Mesenteric fat pad (tissue), 1 donor: ENCODE measurements around the gene TRIOBP. TPM values are rescaled to one million over a fixed set of nuclear protein-coding genes. Genes with fewer than 3 reads are reported as not detected.
"Not testable (repeated sequence)": the region's sequence is repeated elsewhere in the genome, so short reads cannot be mapped to it uniquely, and the experiment has no call there.

Source experiments
- DNase-seq: peaks from one replicate; pipeline ENCODE4 v3.0.0-alpha.2; 2020; ENCODE audit warnings: low spot score
- total RNA-seq: library from RNA; stranded (reverse); fragmentation: NEBNext Ultra II Directional; extraction: Animal tissue kit (Norgen Biotek cat#: 25700); gene quantifications from one replicate; pipeline ENCODE4 v1.2.1, GENCODE V29; 2021
- donor health status: DM: yes; HTN: yes; CAD: no.

The TRIOBP gene
- total RNA-seq, 1 donor from 2014 or later, result 91.7 TPM

DNA sequence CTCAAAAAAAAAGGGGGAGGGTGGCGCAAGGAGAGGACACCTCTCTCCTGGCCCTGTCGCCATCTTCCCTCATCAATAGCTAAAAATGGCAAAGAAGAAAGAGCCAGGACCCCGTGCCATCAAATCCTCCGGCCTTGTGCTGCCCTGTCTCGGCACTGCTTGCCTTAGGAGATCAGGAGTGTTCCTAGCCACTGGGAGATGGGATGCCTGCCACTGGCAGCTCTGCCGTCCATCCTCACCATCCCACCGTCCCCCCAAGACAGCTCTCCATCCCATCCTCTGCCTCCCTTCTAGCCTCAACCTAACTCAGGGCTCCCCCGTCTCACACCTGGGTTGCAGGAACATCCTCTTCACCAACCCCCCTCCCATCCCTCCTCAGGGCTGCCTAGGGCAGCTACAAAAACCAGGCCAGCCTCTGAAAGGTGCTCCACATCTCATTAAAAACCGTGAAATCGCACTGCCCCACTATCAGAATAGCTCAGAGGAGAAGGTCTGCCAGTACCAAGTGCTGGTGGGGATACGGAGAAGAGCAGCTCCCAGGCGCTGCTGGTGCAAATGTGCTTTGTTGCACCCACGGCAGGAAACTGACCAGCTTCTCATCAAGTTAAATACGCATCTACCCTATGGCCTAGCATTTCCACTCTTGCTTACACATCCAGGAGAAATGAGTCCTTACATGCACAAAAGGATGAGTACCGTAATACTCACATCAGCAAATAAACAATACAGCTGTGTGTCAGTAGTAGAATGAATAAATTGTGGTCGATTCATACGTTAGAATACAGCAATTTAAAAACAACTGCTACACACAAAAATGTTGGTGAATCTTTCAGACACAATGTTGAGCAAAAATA, 79.2 kb downstream of the TRIOBP start:
- DNase-seq, result no peak

DNA sequence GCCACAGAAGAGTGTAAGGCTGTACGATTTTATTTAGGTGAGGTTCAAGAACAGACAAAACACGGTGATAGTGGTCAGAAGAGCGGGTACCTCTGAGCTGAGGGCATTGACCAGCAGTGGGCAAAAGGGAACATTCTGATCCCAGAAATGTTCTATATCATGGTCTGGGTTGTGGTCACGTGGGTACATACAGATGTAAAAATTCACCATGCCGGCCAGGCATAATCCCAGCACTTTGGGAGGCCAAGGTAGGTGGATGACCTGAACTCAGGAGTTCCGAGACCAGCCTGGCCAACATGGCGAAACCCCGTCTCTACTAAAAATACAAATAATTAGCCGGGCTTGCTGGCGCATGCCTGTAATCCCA, 79.8 kb downstream of the TRIOBP start:
- no peak for DNase-seq

DNA sequence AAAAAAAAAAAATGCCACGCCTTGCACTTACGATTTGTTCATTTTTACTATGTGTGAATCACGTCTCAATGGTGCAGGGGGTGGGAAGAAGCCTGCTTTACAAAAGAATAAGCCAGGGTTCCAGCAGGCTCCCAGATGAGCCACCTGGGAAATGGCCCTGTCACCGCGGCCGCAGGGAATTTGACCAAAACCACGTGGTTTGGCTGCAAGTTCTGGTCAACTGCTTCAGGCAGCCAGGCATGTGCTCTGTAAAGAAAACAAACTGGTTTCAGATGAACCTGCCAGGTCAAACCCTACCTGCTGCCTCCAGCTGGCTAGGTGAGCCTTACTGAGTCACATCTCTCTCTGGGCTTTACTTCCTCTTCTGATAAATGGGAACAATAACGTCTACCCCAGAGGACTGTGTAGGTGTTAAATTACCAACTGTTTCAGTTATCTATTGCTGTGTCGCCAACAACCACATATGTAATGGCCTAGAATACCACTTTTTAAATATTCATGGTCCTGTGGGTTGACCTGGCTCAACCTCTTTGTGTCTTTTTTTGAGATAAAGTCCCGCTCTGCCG, 80.4 kb downstream of the TRIOBP start:
- DNase-seq, result no peak

DNA sequence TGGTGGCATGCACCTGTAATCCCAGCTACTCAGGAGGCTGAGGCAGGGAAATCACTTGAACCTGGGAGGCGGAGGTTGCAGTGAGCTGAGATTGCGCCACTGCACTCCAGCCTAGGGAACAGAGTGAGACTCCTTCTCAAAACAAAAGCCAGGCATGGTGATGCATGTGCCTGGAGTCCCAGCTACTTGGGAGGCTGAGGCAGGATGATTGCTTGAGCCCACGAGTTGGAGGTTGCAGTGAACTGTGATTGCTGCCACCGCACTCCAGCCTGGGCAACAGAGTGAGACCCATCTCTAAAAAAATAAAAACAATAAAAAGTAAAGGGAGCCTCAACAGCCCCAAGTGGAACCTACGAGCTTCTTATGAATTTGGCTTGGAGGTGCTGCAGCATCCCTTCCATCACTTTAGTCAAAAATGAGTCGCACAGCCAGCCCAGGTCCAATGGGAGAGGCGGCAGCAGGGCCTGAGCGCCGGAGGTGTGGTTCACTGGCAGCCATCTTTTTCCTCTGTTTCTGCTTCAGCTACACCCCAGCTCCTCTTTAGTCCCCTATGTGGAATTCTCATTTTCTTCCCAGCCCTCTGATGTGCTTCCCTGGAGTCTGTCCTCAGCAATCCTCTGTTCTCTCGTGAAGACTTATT, 81.6 kb downstream of the TRIOBP start:
- DNase-seq, result no peak

DNA sequence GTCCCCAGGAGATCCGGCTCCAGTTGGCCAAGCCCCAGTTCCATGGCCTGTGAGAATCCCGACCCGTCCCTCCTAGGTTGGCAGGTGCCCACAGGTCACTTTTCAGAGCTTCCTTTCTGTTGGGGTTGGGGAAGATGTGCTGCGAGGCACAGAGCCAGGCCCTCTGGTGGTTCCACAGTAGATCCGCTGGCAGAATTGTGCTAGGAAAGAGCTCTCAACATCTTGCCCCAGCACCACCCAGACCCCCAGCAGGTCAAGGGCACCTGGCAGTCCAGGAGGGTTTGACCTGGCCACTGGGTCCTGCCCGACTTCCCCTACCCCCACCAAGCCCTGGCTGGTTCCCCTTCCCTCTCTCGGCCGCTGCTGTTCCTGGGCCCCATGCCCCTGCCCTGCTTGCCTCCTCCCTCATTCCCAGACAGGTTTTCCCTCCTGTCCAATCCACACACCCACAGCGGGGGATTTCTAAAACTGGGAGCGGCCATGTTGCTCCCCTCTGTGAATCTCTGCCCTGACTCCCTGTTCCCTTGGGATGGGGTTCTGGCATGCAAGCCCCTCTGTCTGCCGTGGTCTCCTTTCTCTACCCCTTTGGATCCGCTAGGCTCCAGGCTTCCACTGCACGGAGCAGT, 84.7 kb downstream of the TRIOBP start:
- DNase-seq, result no peak

DNA sequence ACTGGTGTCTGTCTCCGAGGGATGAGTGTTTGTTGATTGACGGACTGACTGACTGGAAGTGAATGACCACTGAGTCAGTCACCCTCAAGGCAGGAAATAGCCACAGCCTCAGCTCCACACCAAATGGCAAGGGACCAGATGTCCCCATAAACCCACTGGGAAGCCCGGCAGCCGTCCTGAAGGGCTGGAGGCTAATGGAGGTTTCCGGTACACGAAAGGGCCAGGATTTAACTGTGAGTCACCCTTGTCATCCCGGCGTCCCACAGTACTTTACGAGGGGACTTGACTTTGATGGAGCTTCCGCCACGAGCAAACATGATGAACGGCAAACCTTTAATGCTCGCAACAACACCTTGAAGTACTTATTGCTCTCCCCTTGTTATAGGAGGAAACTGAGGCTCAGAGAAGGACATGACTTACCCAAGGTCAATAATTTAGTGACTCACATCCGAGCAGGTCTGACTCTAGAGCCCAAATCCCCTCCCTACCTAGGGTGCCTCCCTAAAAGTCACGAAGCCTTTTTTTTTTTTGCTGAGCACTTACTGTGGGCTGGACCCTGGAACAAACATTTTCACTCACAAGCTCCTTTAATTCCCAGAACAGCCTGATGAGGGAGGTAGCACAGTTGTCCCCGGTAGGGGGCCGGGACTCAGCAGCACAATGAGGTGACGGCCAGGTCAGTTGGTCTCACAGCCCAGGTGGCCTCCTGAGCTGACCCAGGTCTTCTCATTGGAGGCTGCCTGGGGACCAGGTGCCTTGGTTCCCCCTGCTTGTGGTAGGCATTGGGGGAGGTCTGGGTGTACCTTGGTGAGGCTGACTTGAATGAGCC, 85.7 kb downstream of the TRIOBP start:
- DNase-seq, result no peak

DNA sequence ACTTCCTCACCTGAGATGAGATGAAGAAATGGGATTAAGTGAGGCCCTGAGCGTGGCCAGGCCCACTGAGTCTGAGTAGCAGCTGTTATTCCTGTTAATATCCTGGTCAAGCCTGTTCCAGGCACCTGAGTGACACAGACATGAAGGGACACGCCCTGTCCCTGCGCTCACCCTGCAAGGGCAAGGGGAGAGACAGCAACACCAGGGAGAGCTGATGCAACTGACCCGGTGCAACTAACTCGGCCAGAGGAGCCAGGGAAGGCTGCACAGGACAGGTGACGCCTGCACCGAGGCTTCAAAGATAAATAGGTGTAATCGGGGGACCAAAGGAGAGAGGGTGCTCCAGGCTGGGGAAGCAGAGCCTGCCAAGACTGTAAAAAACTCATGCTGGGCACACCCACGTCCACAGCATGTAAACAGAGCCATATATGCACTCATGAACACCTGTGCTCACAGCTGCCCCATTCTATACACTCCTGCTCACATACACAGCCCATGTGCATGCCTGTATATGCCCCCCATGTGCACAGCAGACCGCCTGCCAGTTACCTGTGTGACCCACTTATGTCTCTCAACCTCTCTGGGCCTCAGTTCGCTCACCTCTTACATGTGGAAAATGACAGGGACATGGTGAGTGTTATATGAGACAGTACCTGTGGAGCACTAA, 88.1 kb downstream of the TRIOBP start:
- DNase-seq, result no peak

DNA sequence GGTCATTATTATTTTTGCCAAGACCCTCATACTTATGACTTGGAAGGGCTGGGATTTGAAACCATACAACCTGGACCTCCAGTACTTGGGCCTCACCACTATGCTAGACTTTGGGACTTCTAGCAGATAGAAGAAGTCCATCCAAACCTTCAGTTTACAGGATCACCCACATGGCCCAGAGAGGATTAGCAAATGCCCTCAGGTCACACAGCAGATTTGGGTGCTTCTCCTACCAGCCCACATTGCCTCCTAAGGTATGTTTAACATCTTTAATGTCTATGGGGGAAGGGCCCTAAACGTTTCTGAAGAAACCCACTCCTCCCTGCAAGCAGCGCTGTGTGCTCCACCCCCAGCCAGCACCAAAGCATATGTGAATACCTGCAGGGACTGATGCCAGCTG, 93.4 kb downstream of the TRIOBP start:
- no peak for DNase-seq

DNA sequence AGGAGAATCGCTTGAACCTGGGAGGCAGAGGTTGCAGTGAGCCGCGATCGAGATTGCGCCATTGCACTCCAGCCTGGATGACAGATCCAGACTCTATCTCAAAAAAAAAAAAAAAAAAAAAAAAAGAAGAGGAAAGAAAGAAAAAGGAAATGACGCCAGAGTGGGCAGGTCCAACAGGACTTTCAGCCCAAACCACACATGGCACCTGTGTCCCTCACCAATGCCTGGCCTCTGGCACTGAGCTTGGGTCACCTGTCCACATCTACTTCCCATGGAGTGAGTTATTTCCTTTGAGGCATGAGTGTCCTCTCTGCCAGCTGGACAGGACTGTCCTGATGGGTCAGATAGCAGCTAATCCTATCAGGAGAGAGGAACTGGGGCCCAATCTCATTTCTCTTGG, 95.6 kb downstream of the TRIOBP start:
- no peak for DNase-seq

DNA sequence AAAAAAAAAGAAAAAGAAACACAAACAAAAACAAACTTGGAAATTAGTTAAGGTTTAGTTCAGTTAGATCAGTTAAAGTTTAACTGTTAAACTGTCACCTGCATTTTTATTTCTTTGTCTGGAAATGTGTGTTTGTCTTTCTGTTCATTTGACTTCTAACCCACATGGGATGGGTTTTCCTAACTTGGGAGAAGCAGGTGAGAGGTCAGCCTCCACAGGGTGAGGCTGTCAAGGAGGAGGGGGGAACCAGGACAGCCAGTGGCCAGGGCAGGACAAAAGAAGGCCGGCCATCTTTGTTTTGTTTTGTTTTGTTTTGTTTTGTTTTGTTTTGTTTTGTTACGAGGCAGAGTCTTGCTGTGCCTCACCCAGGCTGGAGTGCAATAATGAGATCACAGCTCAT, 97.5 kb downstream of the TRIOBP start:
- DNase-seq, result no peak

DNA sequence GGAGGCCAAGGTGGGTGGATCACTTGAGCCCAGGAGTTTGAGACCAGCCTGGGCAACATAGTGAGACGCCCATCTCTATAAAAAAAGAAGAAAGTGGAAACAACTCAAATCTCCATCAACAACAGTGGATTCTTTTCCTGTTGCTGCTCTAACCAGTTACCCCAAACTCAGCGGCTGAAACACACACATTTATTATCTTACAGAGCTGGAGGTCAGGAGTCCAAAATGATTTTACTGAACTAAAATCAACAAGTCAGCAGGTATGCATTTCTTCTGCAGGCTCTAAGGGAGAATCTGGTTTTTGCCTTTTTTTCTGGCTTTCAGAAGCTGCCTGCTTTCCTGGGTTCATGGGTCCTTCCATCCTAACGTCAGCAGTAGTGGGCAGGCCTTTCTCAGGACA, 99.2 kb downstream of the TRIOBP start:
- no peak for DNase-seq

DNA sequence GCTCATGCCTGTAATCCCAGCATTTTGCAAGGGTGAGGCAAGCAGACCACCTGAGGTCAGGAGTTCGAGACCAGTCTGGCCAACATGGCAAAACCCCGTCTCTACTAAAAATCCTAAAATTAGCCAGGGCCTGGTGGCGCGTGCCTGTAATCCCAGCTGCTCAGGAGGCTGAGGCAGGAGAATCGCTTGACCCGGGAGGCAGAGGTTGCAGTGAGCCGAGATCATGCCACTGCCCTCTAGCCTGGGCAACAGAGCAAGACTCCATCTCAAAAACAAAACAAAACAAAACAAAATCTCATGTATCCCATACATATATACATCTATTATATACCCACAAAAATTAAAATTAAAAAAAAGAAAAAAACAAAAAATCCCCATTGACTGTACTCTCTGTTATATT, 100.4 kb downstream of the TRIOBP start:
- DNase-seq, result not testable (repeated sequence)

DNA sequence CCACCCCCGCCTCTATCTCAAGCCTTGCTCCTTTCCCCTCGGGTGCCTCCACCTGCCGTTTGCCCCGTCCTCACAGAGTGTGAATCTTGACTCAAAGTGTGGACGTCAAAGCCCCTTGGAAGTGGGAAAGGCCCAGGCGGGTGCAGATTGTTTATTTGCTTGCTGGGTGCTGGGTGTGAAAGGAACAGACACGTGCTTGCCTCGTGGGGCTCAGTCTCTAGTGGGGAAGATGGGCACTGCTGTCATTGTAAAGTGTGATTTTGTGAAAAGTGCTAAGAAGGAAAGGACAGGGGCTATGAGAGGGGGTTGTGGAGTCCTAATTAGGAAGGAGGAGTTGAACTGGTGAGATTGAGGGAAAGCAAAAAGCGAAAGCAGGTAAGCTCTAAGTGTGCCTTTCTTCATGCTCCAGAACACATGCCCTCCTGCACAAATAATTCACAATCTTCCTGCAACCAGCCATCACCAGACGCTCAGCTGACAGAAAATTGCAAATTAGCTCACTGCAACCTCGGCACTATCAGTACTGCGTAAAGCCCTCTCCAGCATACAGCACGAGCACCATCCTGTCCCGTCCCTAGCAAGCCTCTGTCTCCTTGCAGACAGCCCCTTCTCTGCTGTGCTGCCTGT, 101.1 kb downstream of the TRIOBP start:
- no peak for DNase-seq

DNA sequence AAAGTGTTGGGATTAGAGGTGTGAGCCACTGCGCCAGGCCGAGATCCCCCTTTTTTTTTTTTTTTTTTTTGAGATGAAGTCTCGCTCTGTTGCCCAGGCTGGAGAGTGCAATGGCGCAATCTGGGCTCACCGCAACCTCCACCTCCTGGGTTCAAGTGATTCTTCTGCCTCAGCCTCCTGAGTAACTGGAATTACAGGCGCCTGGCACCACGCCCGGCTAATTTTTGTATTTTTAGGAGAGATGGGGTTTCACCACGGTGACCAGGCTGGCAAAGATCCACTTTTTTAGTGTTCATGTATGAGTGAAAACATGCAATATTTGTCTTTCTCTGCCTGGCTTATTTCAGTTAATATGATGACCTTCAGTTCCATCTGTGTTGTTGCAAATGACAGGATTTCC, 103.1 kb downstream of the TRIOBP start:
- DNase-seq, result not testable (repeated sequence)

DNA sequence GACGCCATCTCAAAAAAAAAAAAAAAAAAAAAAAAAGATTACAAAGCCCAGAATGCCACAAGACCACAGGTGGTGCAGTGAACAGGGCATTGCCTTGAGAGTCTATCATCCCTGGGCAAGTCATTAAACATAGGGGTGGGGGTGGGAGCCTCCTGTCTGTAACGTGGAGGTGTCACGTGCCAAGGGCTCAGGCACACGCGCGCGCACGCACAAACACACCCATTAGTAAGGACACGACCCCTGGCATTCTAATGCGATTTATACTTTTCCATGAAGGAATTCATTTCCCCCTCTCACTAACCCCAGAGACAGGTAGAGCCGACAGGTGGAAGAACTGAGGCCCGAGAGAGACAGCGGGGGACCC, 105.1 kb downstream of the TRIOBP start:
- no peak for DNase-seq

DNA sequence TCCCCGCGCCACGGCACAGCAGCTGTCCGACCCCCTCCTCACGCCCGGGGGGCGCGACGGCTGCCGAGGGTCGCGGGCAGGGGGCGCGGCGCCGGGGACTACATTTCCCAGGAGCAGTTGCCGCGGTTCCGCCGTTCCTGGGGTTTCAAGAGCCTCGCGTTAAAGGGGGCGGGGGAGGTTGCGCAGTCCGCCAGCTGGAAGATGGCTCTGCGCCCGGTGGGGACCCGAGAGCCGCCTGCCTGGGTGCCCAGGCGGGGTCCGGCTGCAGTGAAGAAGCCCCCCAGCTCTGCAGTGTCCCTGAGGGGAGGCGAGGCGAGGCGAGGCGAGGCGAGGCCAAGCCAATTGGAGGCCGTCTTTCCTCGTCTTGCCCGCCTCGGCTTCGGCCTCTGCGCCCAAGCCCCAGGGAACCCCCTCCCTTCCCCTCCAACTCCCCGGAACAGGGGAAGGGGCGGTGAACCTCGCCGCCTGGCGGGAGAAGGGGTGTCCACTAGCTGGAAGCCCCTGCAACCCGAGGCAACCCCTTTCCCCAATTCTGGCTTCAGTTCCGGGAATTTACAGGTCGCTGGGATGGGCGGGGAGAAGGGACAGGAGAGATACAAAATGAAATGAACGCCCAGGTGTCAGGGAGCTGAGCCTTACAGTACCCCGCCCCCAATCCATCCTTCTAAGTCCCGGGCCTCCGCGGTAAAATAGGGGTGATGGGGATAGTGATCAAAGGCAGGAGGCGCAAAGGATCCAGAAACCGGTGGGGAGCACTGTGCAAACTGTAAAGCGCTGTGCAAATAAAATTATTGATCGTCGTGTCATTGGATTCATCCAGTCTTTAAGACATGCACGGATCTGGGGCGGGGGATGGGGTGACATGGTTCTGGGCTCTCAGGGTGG, 105.7 kb downstream of the TRIOBP start:
- DNase-seq, result no peak

DNA sequence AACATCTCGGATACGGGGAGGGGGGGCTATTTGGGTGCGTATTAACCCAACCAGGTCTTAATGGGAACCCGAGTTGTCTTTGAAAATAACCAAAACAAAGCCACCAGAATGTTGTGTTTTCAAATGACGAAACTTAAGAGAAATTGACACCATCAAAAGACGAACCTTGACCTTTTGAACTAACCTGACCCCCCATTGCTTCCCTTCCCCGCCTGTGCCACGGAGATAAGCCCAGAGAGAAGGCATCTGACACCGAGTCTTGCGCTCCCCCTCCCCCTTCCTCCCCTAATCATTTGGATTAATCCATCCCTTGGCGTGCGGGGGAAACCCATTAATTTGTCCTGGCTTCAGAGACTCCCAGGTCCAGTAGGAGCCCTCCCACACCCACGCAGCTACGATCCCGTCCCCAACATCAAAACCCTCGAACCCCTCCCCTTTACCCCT, 106.4 kb downstream of the TRIOBP start:
- no peak for DNase-seq

DNA sequence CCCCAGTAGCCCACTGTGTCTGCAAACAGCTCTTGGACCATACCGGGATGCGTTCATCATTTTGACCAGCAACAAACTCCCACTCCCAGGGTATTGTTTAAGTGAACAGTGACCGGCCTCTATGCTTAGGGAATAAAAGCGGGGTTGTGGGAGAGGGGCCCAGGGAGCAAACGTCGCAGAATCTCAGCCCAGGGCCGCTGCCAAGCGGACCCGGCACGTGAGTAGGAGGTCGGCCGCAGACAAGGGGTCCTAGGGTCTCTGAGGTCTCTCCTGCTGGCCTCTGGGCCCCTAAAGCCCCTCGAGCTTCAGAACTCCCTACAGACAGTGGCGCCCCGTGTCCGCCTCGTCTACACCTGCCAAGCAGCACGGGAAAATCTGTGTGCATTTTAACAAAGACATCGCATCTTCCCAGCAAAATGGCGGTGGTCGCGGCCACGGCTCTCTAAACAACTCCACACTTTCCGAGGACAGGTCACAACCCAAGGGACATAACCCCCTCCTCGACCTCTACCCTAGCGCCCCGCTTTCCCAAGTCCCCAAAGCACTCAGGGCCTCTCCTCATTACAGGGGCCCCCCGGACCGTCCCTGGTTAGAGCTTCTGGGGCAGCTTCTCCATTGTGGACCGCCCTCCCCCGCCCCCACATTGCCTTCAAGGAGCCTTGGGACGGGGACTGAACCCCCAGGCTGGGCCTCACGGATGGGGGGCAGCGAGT, 106.9 kb downstream of the TRIOBP start:
- DNase-seq, result no peak
